ENCODE results near the gene ENPEP.

- TF ChIP-seq CTCF (IDR thresholded peaks at IDR 0.05) (no peak), POLR2AphosphoS5 (IDR thresholded peaks at IDR 0.05) (no peak)
These were observed 7.6 kb downstream of the ENPEP start for GRCh38 chr4:110483516-110483915.
